ENCODE measurements around the gene RFTN2.
A peak's percentile ranks its signal among the peaks of the same experiment; 100 is the strongest.
"Not testable (repeated sequence)": the region's sequence is repeated elsewhere in the genome, so short reads cannot be mapped to it uniquely, and the experiment has no call there.

Gene RFTN2, protein sequence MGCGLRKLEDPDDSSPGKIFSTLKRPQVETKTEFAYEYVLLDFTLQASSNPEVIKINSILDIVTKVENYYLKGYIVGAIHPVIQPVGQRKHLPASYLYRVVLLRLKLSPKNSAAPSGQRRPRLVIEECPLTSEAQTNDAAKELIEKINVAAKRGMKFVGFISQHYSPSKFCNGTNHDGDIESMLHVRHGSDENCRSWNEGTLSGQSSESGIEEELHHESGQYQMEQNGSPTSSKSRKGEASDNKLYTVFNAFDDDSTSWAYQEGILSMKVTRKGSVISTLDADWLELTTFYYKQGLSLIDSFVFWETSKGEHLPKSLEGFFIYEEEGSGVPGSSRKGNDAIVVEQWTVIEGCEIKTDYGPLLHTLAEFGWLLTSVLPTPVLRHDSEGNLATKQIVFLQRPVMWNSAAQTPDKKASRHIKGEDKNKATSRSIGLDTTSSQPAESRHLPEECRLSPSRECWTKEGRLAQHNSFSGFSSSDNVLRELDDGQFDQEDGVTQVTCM
- 0 reads per million in 3 experiments for total RNA-seq

DNA sequence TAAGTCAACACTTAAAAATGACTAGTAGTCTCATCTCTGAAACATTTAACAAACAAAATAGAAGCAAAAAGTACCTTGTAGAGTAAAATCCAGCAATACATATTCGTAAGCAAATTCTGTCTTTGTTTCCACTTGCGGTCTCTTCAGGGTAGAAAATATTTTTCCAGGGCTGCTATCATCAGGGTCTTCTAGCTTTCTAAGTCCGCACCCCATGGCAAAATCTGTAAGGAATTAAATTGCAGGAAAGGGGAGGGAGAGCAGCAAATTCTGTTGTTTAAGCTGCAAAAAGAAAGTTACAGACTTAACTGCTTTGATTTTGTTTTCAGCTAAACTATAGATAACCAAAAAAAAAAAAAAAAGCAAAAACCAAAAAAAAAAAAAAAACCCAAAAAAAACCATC is at the start of gene RFTN2:
RFTN2 (minus strand) TSS at position 342 of the 400 bp plus-strand sequence; CDS start at position 213, 129 bp downstream.
- DNase-seq, result no peak

DNA sequence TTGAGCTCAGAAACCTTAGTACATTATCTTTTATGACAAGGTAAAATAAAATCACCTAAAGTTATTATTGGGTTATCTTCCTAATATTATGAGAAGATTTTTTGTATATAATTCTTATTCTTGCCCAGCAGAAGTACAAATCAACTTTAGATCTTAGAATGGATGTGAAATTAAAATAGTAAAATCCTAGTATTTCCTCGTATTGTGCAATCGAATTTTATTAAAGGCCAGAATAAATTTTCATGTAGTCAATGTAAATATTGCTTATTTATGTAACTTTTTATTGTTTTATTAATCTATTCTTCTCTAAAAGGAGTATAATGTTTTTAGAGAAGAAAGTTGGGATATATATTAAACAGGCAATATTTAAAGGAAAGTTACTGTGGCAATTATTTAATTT is 42.5 kb upstream of the RFTN2 start:
- DNase-seq, result no peak

DNA sequence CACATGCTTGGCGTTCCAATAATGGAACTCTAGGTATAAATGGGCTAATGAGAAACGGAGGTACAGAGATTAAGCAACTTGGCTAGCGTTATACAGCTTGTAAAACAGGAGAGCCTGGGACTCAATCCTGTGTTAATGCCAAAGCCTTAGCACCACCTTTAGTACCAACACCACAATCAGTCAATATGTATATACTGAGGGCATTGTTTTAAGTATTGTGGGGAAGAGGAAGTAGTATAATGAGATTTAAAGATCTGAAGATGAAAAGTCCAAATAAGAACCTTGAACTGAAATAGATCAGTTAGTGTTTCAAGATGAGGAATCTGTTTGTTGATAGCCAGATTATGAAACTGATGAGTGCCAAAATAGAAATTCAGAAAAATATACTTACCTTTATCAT is 37.9 kb upstream of the RFTN2 start:
- DNase-seq, result no peak

DNA sequence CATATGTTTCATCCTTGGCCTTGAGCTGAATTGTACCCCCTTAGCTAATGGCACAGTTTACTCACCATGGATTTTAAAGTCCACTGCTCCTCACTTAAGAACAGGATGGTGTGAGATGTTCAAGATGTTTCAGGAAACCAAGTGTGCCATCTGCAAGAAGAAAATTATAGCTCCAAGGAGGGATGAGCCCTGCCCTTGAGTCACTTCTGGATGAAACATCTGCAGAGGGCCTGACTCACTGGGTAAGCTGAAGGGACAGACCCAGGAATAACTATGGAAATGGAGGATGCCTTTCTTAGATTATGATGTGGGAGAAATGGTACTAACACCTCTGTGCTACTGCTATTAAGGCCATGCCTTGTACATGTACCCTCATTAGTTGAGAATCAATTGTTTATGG is 36.2 kb upstream of the RFTN2 start:
- no peak for DNase-seq

DNA sequence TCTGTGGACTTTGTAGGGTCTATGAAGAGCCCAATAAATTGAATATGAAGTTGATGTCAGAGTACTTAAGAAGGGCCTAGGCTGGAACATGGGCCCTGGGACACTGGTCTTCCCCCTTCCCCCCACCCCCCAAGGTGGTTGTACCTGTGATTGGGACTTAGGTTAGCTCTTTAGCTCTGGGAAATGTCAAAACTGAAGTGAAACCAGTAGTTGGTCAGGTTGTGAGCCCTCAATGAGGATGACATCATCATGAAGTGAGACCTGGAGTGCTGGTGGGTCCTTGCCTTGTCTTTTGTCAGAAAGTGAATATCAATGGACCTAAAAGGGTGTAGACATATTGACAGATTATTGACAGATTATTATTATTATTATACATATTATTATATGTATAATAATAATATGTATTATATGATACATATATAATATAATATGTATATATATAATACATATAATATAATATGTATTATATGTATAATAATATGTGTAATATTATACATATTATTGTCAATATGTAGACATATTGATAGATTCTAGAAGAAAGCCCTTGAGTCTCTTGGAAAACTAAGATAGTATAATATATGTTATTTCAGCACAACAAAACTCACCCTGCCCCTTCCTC is 35.1 kb upstream of the RFTN2 start:
- DNase-seq, result no peak

DNA sequence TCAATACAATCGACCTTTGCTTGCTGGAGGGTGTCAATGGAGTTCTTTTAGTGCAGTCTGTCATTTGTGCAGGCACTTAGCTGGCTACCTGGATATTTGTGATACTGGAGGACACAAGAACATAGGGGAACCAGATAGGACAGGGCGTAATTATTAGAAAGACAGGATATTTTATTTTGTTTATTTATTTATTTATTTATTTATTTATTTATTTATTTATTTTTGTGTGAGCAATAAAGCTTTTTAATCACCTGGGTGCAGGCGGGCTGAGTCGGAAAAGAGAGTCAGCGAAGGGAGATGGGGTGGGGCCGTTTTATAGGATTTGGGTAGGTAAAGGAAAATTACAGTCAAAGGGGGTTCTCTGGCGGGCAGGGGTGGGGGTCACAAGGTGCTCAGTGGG is 33.8 kb upstream of the RFTN2 start:
- not testable (repeated sequence) for DNase-seq

DNA sequence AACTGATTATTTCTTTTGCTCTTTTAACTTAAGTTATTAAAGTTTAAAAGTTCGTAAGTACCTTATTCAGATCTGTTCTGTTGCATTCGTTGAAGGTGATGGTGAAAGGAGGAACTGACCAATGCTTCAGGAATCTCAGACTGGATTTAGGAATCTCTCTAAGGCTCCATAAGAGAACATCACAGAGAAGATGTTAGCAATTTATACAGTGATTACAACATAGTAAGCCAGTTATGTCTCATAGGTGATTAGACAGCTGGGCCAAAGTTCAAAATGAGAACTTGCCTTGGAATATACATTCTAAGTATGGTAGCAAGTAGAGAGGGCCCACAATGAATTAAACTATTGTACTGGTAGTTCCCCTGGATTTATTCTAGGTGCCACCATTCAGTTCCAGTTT is 32.9 kb upstream of the RFTN2 start:
- DNase-seq, result no peak

DNA sequence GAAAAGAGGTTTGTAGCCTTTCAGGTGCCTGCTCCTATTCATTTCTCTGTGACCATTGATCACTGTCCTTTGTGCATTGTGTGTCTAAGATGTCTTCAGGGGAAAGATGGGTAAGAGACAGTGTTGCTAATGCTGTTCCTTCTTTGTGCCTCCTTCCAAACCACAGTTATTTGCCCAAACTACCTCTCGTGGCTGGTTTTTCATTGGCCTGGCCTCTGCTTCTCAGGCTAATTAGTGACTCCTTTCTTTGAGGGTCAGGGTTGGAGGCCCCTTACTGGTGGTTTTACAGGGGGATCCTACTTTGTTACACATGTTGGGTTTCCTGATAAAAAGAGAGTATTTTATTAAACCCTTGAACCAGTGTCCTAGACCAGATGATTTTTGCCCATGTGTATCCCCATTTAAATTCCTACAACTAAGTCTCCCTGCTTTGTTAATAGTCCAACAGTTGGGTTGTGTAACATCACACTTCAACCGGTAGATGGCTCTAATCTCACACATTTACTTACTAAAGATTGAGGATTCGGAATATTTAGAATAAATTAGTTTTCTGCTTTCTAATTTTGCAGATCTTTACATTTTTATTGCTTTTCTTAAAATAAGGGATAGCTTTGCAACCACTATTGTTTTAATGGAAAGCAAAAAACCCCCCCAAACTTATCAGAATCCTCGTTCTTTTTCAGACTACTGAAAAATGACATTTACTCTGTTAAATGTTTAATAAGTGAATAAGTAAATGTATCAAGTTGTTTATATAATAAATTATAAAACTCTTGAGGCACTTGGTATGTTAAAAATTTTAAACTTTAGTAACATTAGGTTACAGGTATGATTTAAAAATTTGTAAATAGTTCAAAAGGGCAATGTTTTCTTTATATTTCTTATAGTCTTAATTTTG is 32.2 kb upstream of the RFTN2 start:
- DNase-seq, result peak; percentile 25

DNA sequence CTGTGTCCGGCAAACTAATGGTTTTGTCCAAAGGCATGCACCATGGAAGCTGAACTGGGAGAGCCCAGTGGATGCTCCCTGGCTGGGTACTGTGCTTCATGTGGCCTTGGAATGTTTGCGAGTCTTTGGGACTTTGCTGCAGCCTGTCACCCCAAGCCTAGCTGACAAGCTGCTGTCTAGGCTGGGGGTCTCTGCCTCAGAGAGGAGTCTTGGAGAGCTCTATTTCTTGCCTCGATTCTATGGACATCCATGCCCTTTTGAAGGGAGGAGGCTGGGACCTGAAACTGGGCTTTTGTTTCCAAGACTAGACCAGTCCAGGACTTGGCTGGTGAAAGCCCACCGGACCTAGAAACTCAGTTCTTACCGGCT is 31.4 kb upstream of the RFTN2 start:
- no peak for DNase-seq

DNA sequence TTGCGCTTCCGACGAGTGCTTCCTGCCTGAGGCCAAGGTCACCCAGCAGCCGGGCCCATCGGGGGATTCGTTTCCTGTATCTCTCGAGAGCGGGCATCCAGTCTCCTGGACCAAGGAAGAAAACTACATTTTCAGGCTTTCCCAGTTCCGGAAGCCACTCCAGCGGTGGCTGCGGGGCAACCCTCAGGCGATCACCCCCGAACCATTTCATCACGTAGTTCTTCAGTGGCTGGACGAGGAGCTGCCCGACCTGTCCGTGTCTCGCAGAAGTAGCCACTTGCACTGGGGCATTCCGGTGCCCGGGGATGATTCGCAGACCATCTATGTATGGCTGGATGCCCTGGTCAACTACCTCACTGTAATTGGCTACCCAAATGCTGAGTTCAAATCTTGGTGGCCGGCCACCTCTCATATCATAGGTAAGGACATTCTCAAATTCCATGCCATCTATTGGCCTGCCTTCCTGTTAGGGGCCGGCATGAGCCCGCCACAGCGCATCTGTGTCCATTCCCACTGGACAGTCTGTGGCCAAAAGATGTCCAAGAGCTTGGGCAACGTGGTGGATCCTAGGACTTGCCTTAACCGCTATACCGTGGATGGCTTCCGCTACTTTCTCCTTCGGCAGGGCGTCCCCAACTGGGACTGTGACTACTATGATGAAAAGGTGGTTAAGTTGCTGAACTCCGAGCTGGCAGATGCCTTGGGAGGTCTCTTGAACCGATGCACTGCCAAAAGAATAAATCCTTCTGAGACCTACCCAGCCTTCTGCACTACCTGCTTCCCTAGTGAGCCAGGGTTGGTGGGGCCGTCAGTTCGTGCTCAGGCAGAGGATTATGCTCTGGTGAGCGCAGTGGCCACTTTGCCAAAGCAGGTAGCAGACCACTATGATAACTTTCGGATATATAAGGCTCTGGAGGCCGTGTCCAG is 30.8 kb upstream of the RFTN2 start:
- DNase-seq, result no peak

DNA sequence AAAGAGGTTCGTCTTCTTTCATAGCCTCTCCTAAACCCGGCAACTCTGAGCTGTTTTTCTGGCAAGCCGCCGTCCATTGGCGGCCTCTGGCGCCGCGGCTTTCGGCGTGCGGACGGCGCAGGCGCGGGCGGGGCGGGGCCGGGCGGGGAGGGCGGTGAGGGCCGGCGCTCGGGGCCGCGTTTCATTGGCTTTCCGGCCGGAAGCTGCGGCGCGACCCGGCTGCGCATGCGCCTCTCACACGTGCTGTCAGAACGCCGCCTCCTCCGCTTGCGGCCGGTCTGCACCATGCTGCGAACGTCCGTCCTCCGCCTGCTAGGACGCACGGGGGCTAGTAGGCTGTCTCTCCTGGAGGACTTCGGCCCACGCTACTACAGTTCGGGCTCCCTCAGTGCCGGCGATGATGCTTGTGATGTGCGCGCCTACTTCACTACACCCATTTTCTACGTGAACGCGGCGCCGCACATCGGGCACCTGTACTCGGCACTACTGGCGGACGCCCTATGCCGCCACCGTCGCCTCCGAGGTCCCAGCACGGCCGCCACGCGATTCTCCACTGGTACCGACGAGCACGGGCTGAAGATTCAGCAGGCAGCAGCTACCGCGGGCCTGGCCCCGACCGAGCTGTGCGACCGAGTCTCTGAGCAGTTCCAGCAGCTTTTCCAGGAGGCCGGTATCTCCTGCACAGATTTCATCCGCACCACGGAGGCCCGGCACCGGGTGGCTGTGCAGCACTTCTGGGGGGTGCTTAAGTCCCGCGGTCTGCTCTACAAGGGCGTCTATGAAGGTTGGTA is 29.9 kb upstream of the RFTN2 start, which contains the start of gene MARS2:
MARS2 (plus strand) TSS at position 249 of the 791 bp plus-strand sequence; CDS start at position 286, 37 bp downstream.
- DNase-seq, result peak; percentile 91

DNA sequence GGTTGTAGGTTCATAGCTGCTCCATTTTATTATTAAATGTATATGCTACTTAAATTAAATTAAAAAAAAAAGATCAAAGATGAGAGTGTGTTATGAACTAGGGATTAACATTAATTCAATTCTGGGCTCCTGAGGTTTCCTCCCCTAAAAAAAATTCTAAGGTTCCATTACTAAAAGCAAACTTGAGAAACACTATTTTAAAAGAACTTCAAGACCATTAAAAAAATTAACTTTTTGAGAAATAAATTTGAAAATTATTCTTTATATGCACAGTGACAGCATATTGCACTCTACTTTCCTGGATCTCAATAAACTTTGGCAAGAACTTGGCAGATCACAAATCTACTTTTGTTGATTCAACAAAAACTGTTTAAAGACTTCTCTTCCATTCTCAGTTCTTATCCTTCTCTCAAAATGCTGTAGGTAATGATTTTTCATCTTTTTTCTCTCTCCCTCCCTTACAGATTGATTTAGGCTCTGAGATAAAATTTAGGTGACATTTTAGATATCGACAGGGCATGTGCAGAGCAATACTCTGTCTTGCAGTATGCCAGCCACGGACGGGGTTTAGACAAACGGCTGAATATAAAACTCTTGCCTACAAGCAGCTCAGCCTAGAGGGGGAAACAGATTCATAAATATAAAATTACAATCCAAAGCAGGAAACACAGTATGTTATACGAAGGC is 29.2 kb upstream of the RFTN2 start:
- no peak for DNase-seq

DNA sequence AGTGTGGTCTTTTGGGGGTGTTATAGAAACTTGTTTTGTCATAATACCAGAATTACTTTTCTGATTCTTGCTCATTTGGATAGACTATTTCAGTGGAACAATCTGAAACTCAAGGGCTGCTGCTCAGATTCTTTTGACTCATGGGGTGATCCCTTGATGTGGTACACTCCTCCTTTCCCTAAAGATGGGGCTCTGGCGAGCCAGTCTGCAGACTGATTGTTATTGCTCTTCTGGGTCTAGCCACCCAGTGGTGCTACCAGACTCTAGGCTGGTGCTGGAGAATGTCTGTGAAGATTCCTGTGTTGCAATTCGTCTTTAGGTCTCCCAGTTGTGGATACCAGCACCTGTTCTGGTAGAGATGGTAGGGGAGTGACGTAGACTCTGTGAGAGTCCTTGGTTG is 25.6 kb upstream of the RFTN2 start:
- DNase-seq, result no peak

DNA sequence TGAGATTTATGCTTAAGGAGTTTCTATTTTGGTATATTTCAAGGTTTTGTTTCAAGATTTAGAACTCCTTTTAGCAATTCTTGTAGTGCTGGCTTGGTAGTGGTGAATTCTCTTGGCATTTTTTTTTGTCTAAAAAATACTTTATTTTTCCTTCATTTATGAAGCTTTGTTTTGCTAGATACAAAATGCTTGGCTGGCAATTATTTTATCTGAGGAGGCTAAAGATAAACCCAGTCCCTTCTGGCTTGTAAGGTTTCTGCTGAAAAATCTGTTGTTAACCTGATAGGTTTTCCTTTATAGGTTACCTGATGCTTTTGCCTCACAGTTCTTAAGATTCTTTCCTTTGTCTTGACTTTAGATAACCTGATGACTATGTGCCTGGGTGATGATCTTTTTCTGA is 24.3 kb upstream of the RFTN2 start:
- not testable (repeated sequence) for DNase-seq

DNA sequence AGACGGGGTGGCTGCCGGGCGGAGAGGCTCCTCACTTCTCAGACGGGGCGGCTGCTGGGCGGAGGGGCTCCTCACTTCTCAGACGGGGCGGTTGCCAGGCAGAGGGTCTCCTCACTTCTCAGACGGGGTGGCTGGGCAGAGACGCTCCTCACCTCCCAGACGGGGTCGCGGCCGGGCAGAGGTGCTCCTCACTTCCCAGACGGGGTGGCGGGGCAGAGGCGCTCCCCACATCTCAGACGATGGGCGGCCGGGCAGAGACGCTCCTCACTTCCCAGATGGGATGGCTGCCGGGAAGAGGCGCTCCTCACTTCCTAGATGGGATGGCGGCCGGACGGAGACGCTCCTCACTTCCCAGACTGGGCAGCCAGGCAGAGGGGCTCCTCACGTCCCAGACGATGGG is 21.2 kb upstream of the RFTN2 start:
- DNase-seq, result not testable (repeated sequence)

DNA sequence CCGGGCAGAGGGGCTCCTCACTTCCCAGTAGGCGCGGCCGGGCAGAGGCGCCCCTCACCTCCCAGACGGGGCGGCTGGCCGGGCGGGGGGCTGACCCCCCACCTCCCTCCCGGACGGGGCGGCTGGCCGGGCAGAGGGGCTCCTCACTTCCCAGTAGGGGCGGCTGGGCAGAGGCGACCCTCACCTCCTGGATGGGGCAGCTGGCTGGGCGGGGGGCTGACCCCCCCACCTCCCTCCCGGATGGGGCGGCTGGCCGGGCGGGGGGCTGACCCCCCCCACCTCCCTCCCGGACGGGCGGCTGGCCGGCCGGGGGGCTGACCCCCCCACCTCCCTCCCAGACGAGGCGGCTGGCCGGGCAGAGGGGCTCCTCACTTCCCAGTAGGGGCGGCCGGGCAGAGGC is 20.6 kb upstream of the RFTN2 start:
- DNase-seq, result not testable (repeated sequence)

DNA sequence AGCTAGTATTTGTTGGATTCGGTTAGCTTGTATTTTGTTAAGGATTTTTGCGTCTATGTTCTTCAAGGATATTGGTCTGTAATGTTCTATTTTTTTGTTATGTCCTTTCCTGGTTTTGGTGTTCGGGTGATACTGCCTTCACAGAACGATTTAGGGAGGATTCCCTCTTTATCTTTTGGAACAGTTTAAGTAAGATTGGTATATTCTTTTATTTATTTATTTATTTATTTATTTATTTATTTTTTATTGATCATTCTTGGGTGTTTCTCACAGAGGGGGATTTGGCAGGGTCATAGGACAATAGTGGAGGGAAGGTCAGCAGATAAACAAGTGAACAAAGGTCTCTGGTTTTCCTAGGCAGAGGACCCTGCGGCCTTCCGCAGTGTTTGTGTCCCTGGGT is 19.8 kb upstream of the RFTN2 start:
- not testable (repeated sequence) for DNase-seq

DNA sequence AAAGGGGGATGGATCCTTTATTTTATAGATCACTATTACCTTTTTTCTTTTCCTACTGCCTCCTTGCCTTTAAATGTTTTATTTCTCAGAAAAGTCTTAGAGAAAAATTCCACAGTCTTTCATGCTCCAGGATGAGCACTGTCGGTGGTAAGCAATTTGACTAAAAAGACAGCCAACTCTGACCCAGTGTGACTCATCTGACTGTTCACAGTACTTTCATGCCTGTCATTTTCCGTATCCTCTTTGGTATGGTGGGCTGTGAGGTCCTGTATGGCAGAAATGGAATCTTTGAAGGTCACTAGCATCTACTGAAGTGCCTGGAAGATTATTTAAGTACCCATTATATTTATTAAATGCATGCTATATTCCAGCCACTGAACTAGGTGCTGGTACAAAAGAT is 2.1 kb upstream of the RFTN2 start:
- no peak for DNase-seq

DNA sequence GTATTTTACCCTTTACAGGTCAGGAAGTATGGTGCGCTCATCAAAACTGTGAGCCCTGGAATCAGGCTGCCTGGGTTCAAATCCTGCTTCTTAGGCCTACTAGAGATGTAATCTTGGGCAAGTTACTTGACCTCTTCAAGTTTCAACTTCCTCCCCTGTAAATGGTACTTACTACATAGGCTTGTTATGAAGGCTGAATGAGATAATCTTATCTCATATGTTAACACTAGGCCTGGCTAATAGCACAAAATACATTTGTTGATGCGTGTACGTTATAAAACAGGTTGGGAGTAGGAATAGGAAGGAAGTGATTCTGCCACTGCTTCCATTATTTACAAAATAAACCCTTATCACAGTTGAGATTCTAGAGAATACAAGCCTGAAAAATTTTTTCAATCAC is 1.7 kb upstream of the RFTN2 start:
- DNase-seq, result no peak

DNA sequence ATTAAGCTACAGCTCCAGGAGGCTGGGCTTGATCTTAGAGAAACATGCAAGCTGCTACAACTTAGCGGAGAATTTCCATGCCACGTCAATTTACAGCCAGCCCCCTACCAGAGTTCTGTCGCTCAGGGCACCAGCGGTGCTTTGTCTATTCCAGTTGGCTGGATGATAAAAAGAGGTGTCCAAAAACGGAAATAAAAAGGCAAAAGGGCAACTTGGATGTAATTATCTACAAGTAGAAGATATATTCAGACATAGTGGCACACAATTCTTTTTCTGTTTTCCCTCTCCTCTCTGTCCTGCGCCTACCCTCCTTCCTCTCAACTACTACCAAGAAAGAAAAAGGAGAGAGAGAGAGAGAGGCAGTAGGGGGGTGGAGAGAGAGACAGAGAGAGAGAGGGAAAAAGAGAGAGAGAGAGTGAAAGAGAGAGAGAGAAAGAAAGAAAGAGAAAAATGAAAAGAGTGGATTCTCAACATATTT is 363 bp upstream of the RFTN2 start:
- DNase-seq, result no peak

All from central memory CD4-positive, alpha-beta T cell (primary cell).